Osteoblast (primary cell): ENCODE data around the gene NFKB1. TPM values are rescaled to one million over a fixed set of nuclear protein-coding genes. Genes with fewer than 3 reads are reported as not detected.

Experiments used
- DNase-seq: peaks from one replicate; pipeline ENCODE4 v3.0.0; 2011; ENCODE audit warnings: low spot score, mixed read lengths; ENCODE audit not compliant: insufficient read length; ENCODE audit errors: missing footprints
- H2AFZ ChIP-seq: 2 replicates; pipeline ENCODE4 v1.6.0; 2011; ENCODE audit warnings: mild to moderate bottlenecking, low read length
- H3K27ac ChIP-seq: 2 replicates; pipeline ENCODE4 v1.5.1; 2011; ENCODE audit warnings: mild to moderate bottlenecking, low read depth, low read length, moderate library complexity
- H3K27me3 ChIP-seq: 2 replicates; pipeline ENCODE4 v1.6.0; 2012; ENCODE audit warnings: mild to moderate bottlenecking, control low read depth, inconsistent platforms, low read length, moderate library complexity; ENCODE audit not compliant: insufficient read depth
- H3K36me3 ChIP-seq: 2 replicates; pipeline ENCODE4 v1.5.1; 2011; ENCODE audit warnings: mild to moderate bottlenecking, low read length, control low read depth, moderate library complexity; ENCODE audit not compliant: insufficient read depth
- H3K4me1 ChIP-seq: 2 replicates; pipeline ENCODE4 v1.5.1; 2011; ENCODE audit warnings: mild to moderate bottlenecking, low read length, control low read depth, moderate library complexity; ENCODE audit not compliant: insufficient read depth
- H3K4me2 ChIP-seq: 2 replicates; pipeline ENCODE4 v1.6.0; 2011; ENCODE audit warnings: mild to moderate bottlenecking, low read length; ENCODE audit not compliant: insufficient read depth
- H3K4me3 ChIP-seq: fragments of 200-600 bp; sonication (generic); 3 replicates; pipeline ENCODE4 v1.5.1; 2012; ENCODE audit warnings: mild to moderate bottlenecking, low read length, inconsistent platforms; ENCODE audit not compliant: insufficient read depth
- H3K79me2 ChIP-seq: 2 replicates; pipeline ENCODE4 v1.6.0; 2012; ENCODE audit warnings: mild to moderate bottlenecking, low read length, control low read depth, inconsistent platforms; ENCODE audit not compliant: insufficient read depth
- H3K9me3 ChIP-seq: 2 replicates; pipeline ENCODE4 v1.5.1; 2011; ENCODE audit warnings: low read depth, low read length, control low read depth
- H4K20me1 ChIP-seq: 2 replicates; pipeline ENCODE4 v1.6.0; 2012; ENCODE audit warnings: mild to moderate bottlenecking, low read length, control low read depth; ENCODE audit not compliant: insufficient read depth
- CTCF ChIP-seq: IDR thresholded peaks from 2 replicates; pipeline ENCODE4 v1.5.1; 2011; ENCODE audit warnings: mild to moderate bottlenecking, low read depth, low read length, moderate library complexity; ENCODE audit errors: extremely low read depth
- total RNA-seq: library from RNA; depleted of rRNA; stranded (reverse); fragments of >200 nt; gene quantifications from 2 replicates; pipeline ENCODE4 v1.2.3, GENCODE V29; 2012

NFKB1 gene
- total RNA-seq, 1 donor, result 27.1 TPM

- Histone ChIP-seq H3K4me2 (no peak overlapping the region), H3K4me3 (no peak overlapping the region), H4K20me1 (no peaks in the 10 kb centered on the region), H3K27me3 (no peaks in the 10 kb centered on the region), H2AFZ (no peak overlapping the region), H3K79me2 (no peaks in the 10 kb centered on the region), H3K36me3 (no peaks in the 10 kb centered on the region), H3K4me1 (no peaks in the 10 kb centered on the region), H3K9me3 (no peaks in the 10 kb centered on the region), H3K27ac (no peak overlapping the region)
- TF ChIP-seq CTCF, result no peak
- no peak for DNase-seq
Measured at GRCh38 chr4:102657206-102657605, 156.0 kb downstream of the NFKB1 start.

GRCh38 chr4:102663073-102663472 is 161.9 kb downstream of the NFKB1 start:
- Histone ChIP-seq H2AFZ (peak overlapping the region; percentile 31), H3K4me2 (no peak overlapping the region)

GRCh38 chr4:102665527-102665926 is 164.4 kb downstream of the NFKB1 start:
- Histone ChIP-seq H3K27ac (no peak overlapping the region), H3K79me2 (no peaks in the 10 kb centered on the region), H3K4me2 (no peak overlapping the region), H3K9me3 (no peaks in the 10 kb centered on the region), H2AFZ (no peak overlapping the region), H3K36me3 (no peaks in the 10 kb centered on the region), H3K27me3 (no peaks in the 10 kb centered on the region), H3K4me1 (peaks cover 20% of the 10 kb centered on the region), H4K20me1 (no peaks in the 10 kb centered on the region), H3K4me3 (no peak overlapping the region)
- peak; percentile 78 for DNase-seq
- no peak for TF ChIP-seq CTCF

More at GRCh38 chr4:102663073-102663472, 161.9 kb downstream of the NFKB1 start:
- peak overlapping the region; percentile 59 for H3K27ac ChIP-seq
- DNase-seq, result peak; percentile 32
- H3K27me3 ChIP-seq, result no peaks in the 10 kb centered on the region
- peaks cover 20% of the 10 kb centered on the region for H3K4me1 ChIP-seq
- H3K9me3 ChIP-seq, result no peaks in the 10 kb centered on the region
- TF ChIP-seq CTCF, result no peak
- no peak overlapping the region for H3K4me3 ChIP-seq
- no peaks in the 10 kb centered on the region for H3K79me2 ChIP-seq
- no peaks in the 10 kb centered on the region for H4K20me1 ChIP-seq
- H3K36me3 ChIP-seq, result no peaks in the 10 kb centered on the region

Other genes starting within 250 kb of the NFKB1 start
- gene SLC39A8, start 155.9 kb upstream of the NFKB1 start, total RNA-seq, result 11.2 and 13.3 TPM in 2 replicates